Endometrial microvascular endothelial cells (primary cell): ENCODE measurements around the gene MAML1. TPM values are rescaled to one million over a fixed set of nuclear protein-coding genes. Genes with fewer than 3 reads are reported as not detected.

Experiments used
- in situ Hi-C: cut with HindIII; loops from 2 replicates; pipeline ENCODE4 v1.10.0; 2017; ENCODE audit warnings: low sequenced_read_pairs, low pct_unique_long_range_greater_than_20kb; ENCODE audit errors: inconsistent ontology term
- total RNA-seq: library from RNA; depleted of rRNA; stranded (reverse); fragments of >200 nt; gene quantifications from one replicate; pipeline ENCODE4 v1.2.3, GENCODE V29; 2015; ENCODE audit errors: inconsistent ontology term

The MAML1 gene
- total RNA-seq, 1 donor from 2014 or later: 13.6 TPM

GRCh38 chr5:179800696-179801201 lies 68.1 kb downstream of the MAML1 start:
- in situ Hi-C loops: no loop called here

- in situ Hi-C loops: no loop called here
Measured at GRCh38 chr5:179801304-179802206, 68.9 kb downstream of the MAML1 start.

- in situ Hi-C loops: no loop called here
Measured at GRCh38 chr5:179802207-179802883, 69.7 kb downstream of the MAML1 start.

GRCh38 chr5:179802950-179803562 lies 70.4 kb downstream of the MAML1 start:
- in situ Hi-C loops: no loop called here

- in situ Hi-C loops: no loop called here
Measured at GRCh38 chr5:179803651-179804554, 71.3 kb downstream of the MAML1 start.

- in situ Hi-C loops: no loop called here
Measured at GRCh38 chr5:179804555-179804947, 71.9 kb downstream of the MAML1 start.

- in situ Hi-C loops: no loop called here
Measured at GRCh38 chr5:179805070-179805528, 72.5 kb downstream of the MAML1 start.

- in situ Hi-C loops: no loop called here
Measured at GRCh38 chr5:179805529-179806249, 73.1 kb downstream of the MAML1 start.

GRCh38 chr5:179806250-179807048 lies 73.8 kb downstream of the MAML1 start, which contains the start of gene MGAT4B:
Gene MGAT4B, minus strand, starts transcription at chr5:179806866. Its CDS starts 283 bp downstream, at chr5:179806583.
- in situ Hi-C loops: no loop called here

GRCh38 chr5:179812135-179812825 lies 79.7 kb downstream of the MAML1 start:
- in situ Hi-C loops: no loop called here

- in situ Hi-C loops: no loop called here
Measured at GRCh38 chr5:179812997-179813607, 80.5 kb downstream of the MAML1 start.

GRCh38 chr5:179814090-179814489 lies 81.5 kb downstream of the MAML1 start:
- in situ Hi-C loops: no loop called here

- in situ Hi-C loops: no loop called here
Measured at GRCh38 chr5:179815491-179816249, 83.0 kb downstream of the MAML1 start.

GRCh38 chr5:179816401-179816795 lies 83.8 kb downstream of the MAML1 start:
- in situ Hi-C loops: no loop called here

- in situ Hi-C loops: no loop called here
Measured at GRCh38 chr5:179816796-179817469, 84.3 kb downstream of the MAML1 start.
